HepG2 (cell line): ENCODE results near the gene GYS1. TPM values are rescaled to one million over a fixed set of nuclear protein-coding genes. Genes with fewer than 3 reads are reported as not detected.
A peak's percentile ranks its signal among the peaks of the same experiment; 100 is the strongest.

Experiments used
- AGO1 ChIP-seq: fragments of 200-400 bp; formaldehyde crosslinking; IDR thresholded peaks from 2 replicates; pipeline ENCODE4 v1.6.1; 2017; ENCODE audit warnings: mild to moderate bottlenecking, low read depth, low read length, moderate library complexity; ENCODE audit not compliant: poor library complexity, severe bottlenecking
- ARHGAP35 ChIP-seq: sonication (generic); formaldehyde crosslinking; IDR thresholded peaks from 2 replicates; pipeline ENCODE4 v1.9.0; 2022; ENCODE audit warnings: mild to moderate bottlenecking, inconsistent platforms, moderate library complexity, missing genetic modification reagents, borderline replicate concordance
- CBX1 ChIP-seq: IDR thresholded peaks from one replicate; pipeline ENCODE4 v1.6.1; 2016; ENCODE audit warnings: antibody characterized with exemption, low read depth
- EHMT2 ChIP-seq: fragments of 200-600 bp; sonication (generic); IDR thresholded peaks from 2 replicates; pipeline ENCODE4 v1.7.0; 2017; ENCODE audit warnings: antibody characterized with exemption, low read depth, low read length, borderline replicate concordance
- FOXA3 ChIP-seq: IDR thresholded peaks from 2 replicates; pipeline ENCODE4 v1.6.1; 2016; ENCODE audit warnings: missing genetic modification reagents, missing compliant biosample characterization
- GABPB1 ChIP-seq: IDR thresholded peaks from 2 replicates; pipeline ENCODE4 v1.6.1; 2016; ENCODE audit warnings: mild to moderate bottlenecking, missing genetic modification reagents, moderate library complexity, missing compliant biosample characterization
- HIVEP1 ChIP-seq: sonication (generic); formaldehyde crosslinking; IDR thresholded peaks from 2 replicates; pipeline ENCODE4 v1.4.0; 2020; ENCODE audit warnings: mild to moderate bottlenecking, missing genetic modification reagents
- MIER3 ChIP-seq: IDR thresholded peaks from 2 replicates; pipeline ENCODE4 v1.6.1; 2016; ENCODE audit warnings: missing compliant biosample characterization, borderline replicate concordance
- NFKB2 ChIP-seq: sonication (generic); formaldehyde crosslinking; IDR thresholded peaks from 2 replicates; pipeline ENCODE4 v1.4.0; 2020; ENCODE audit warnings: missing genetic modification reagents, borderline replicate concordance
- PITX1 ChIP-seq: sonication (generic); formaldehyde crosslinking; IDR thresholded peaks from 2 replicates; pipeline ENCODE4 v1.5.1; 2020; ENCODE audit warnings: mild to moderate bottlenecking, missing genetic modification reagents
- PRPF4 ChIP-seq: fragments of 200-400 bp; formaldehyde crosslinking; IDR thresholded peaks from 2 replicates; pipeline ENCODE4 v1.6.1; 2016; ENCODE audit warnings: low read length, low read depth; ENCODE audit not compliant: poor library complexity, severe bottlenecking
- STAT5B ChIP-seq: sonication (generic); formaldehyde crosslinking; IDR thresholded peaks from 2 replicates; pipeline ENCODE4 v1.4.0; 2020; ENCODE audit warnings: missing genetic modification reagents
- TAF15 ChIP-seq: fragments of 200-400 bp; formaldehyde crosslinking; IDR thresholded peaks from one replicate; pipeline ENCODE4 v1.6.1; 2018; ENCODE audit warnings: mild to moderate bottlenecking, low read depth, low read length; ENCODE audit not compliant: poor library complexity, severe bottlenecking
- ZIK1 ChIP-seq: sonication (generic); formaldehyde crosslinking; IDR thresholded peaks from 2 replicates; pipeline ENCODE4 v1.5.0; 2020; ENCODE audit warnings: mild to moderate bottlenecking, low read depth, missing genetic modification reagents, borderline replicate concordance
- ZNF124 ChIP-seq: sonication (generic); formaldehyde crosslinking; IDR thresholded peaks from 2 replicates; pipeline ENCODE4 v1.4.0; 2020; ENCODE audit warnings: missing genetic modification reagents
- ZNF256 ChIP-seq: sonication (generic); formaldehyde crosslinking; conservative IDR thresholded peaks from 2 replicates; pipeline ENCODE4 v1.4.0; 2020; ENCODE audit warnings: missing genetic modification reagents
- ZNF34 ChIP-seq: sonication (generic); formaldehyde crosslinking; IDR thresholded peaks from 2 replicates; pipeline ENCODE4 v1.4.0; 2020; ENCODE audit warnings: mild to moderate bottlenecking, missing genetic modification reagents, borderline replicate concordance
- ZNF451 ChIP-seq: sonication (generic); formaldehyde crosslinking; IDR thresholded peaks from 2 replicates; pipeline ENCODE4 v1.5.0; 2020; ENCODE audit warnings: mild to moderate bottlenecking, missing genetic modification reagents
- ZNF556 ChIP-seq: sonication (generic); formaldehyde crosslinking; IDR thresholded peaks from 2 replicates; pipeline ENCODE4 v1.4.0; 2020; ENCODE audit warnings: mild to moderate bottlenecking, missing genetic modification reagents, borderline replicate concordance
- ZNF7 ChIP-seq: IDR thresholded peaks from 2 replicates; pipeline ENCODE4 v1.6.1; 2016; ENCODE audit warnings: missing biosample characterization, missing genetic modification reagents
- polyA plus RNA-seq, 8 experiments: library from polyadenylated mRNA; depleted of rRNA in 3 of 8; stranded (reverse) in 7 of 8; unstranded in 1 of 8; fragments of >200 nt; fragmentation: Illumina TruSeq in 4 of 8; extraction: Trizol in 4 of 8; gene quantifications; 2 replicates each; pipeline versions ENCODE4 v1.2.1 to v1.2.3, GENCODE V29; 2011 to 2016; ENCODE audit warnings: low read depth in 4 of 8, missing spikeins in 1 of 8, mixed read lengths in 1 of 8; ENCODE audit not compliant: insufficient read depth in 1 of 8
- total RNA-seq, 5 experiments: library from RNA; depleted of rRNA; stranded (reverse); fragments of >200 nt; fragmentation: Illumina TruSeq; extraction: Trizol; gene quantifications; 2 replicates each; pipeline ENCODE4 v1.2.3, GENCODE V29; 2016; ENCODE audit warnings: low read depth in 1 of 5
- TF ChIP-seq, protein P1 (sequence below): sonication (generic); formaldehyde crosslinking; IDR thresholded peaks from 2 replicates; pipeline ENCODE4 v1.4.0; 2020; ENCODE audit warnings: missing genetic modification reagents, low read depth, mild to moderate bottlenecking, borderline replicate concordance
- TF ChIP-seq, protein P2 (sequence below): sonication (generic); IDR thresholded peaks from 2 replicates; pipeline ENCODE4 v1.6.1; 2016; ENCODE audit warnings: low read depth, borderline replicate concordance
- TF ChIP-seq, protein P3 (sequence below): sonication (generic); formaldehyde crosslinking; IDR thresholded peaks from 2 replicates; pipeline ENCODE4 v1.4.0; 2020; ENCODE audit warnings: missing genetic modification reagents

GYS1 gene
- total and polyA plus RNA-seq, 2 of the 13 experiments (the other 11 are each of a cell fraction or from before 2014, with no cell fraction given) = 18.4 to 42.1 TPM

DNA sequence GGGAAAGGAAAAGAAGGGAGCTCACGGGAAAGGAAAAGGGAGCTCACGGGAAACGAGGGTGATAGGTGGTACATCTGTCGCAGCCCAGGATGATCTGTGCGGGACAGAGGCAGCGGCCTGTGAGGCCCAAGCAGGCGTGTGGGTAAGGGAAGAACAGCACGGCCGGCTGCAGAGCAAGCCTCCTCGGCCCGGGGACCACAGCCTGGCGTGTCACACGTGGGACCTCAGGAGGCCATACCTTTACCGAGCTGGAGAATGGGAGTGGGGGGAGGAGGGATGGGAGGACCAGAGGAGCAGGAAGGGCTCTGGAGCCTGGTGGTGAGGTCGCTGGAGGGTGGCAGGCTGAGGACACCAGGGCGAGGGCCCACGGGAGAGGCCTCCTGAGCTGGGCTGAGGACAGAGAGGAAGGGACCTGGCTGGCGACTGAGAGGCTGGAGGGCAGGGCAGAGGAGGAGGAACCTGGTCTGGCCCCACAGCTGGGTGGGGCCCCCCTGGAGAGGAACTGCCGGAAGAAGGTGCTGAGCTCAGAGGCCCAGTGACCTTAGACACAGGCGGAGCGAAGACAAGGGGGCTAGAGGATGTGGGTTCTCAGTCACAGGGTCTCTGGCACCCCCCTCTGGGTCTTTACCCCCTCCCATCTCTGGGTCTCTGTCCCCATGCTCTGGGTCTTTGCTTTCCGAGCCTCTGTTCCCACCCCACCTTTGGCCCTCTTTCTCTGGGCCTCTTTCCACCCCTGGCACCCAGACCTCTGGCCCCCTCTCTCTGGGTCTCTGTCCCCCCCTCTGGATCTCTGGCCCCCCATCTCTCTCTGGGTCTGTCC lies 30.9 kb downstream of the GYS1 start (continued):
- TF ChIP-seq, protein P1, sequence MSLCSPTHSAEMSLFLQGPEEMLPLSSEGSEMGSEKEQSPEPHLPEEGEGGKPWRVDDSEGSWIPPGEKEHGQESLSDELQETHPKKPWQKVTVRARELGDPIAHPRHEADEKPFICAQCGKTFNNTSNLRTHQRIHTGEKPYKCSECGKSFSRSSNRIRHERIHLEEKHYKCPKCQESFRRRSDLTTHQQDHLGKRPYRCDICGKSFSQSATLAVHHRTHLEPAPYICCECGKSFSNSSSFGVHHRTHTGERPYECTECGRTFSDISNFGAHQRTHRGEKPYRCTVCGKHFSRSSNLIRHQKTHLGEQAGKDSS (CRISPR knock-in tag) = peak; percentile 90; the same call in 1 of the 2 replicates
- peak; percentile 90 for TF ChIP-seq ZNF451 (CRISPR knock-in tag)
- TF ChIP-seq HIVEP1 (CRISPR knock-in tag) = 0 out of 2 replicates have a peak, but pooled peaks have one; percentile 30
- TF ChIP-seq NFKB2 (CRISPR knock-in tag) = peak; percentile 95
- peak; percentile 88; the same call in 1 of the 2 replicates for TF ChIP-seq ZNF556 (CRISPR knock-in tag)
- TF ChIP-seq CBX1 = peak; percentile 83
- TF ChIP-seq ZNF124 (CRISPR knock-in tag) = peak; percentile 79; the same call in 1 of the 2 replicates
- TF ChIP-seq, protein P2, sequence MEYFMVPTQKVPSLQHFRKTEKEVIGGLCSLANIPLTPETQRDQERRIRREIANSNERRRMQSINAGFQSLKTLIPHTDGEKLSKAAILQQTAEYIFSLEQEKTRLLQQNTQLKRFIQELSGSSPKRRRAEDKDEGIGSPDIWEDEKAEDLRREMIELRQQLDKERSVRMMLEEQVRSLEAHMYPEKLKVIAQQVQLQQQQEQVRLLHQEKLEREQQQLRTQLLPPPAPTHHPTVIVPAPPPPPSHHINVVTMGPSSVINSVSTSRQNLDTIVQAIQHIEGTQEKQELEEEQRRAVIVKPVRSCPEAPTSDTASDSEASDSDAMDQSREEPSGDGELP = peak; percentile 93
- TF ChIP-seq ZNF7 (CRISPR knock-in tag) = no peak
- no peak for TF ChIP-seq EHMT2
- peak; percentile 54; the same call in 1 of the 2 replicates for TF ChIP-seq ARHGAP35 (CRISPR knock-in tag)
- peak; percentile 61; the same call in 1 of the 2 replicates for TF ChIP-seq MIER3
- TF ChIP-seq PITX1 (CRISPR knock-in tag) = peak; percentile 84; the same call in 1 of the 2 replicates
- TF ChIP-seq STAT5B = peak; percentile 76; the same call in 1 of the 2 replicates
- TF ChIP-seq, protein P3, sequence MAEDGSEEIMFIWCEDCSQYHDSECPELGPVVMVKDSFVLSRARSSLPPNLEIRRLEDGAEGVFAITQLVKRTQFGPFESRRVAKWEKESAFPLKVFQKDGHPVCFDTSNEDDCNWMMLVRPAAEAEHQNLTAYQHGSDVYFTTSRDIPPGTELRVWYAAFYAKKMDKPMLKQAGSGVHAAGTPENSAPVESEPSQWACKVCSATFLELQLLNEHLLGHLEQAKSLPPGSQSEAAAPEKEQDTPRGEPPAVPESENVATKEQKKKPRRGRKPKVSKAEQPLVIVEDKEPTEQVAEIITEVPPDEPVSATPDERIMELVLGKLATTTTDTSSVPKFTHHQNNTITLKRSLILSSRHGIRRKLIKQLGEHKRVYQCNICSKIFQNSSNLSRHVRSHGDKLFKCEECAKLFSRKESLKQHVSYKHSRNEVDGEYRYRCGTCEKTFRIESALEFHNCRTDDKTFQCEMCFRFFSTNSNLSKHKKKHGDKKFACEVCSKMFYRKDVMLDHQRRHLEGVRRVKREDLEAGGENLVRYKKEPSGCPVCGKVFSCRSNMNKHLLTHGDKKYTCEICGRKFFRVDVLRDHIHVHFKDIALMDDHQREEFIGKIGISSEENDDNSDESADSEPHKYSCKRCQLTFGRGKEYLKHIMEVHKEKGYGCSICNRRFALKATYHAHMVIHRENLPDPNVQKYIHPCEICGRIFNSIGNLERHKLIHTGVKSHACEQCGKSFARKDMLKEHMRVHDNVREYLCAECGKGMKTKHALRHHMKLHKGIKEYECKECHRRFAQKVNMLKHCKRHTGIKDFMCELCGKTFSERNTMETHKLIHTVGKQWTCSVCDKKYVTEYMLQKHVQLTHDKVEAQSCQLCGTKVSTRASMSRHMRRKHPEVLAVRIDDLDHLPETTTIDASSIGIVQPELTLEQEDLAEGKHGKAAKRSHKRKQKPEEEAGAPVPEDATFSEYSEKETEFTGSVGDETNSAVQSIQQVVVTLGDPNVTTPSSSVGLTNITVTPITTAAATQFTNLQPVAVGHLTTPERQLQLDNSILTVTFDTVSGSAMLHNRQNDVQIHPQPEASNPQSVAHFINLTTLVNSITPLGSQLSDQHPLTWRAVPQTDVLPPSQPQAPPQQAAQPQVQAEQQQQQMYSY (CRISPR knock-in tag) = peak; percentile 24; the same call in 1 of the 2 replicates
- TF ChIP-seq ZIK1 (CRISPR knock-in tag) = 0 out of 2 replicates have a peak, but pooled peaks have one; percentile 62
- peak; percentile 59 for TF ChIP-seq TAF15
- peak; percentile 31 for TF ChIP-seq PRPF4
- TF ChIP-seq ZNF34 (CRISPR knock-in tag) = peak; percentile 36; the same call in 1 of the 2 replicates
- TF ChIP-seq FOXA3 (CRISPR knock-in tag) = peak; percentile 26; the same call in 1 of the 2 replicates
- no peak; the same call in 1 of the 2 replicates for TF ChIP-seq ZNF256 (CRISPR knock-in tag)
- peak; percentile 81 for TF ChIP-seq GABPB1
- TF ChIP-seq AGO1 = peak; percentile 99
